ENCODE data around the gene HECW1. TPM values are rescaled to one million over a fixed set of nuclear protein-coding genes. Genes with fewer than 3 reads are reported as not detected.

Gene HECW1
- total and polyA plus RNA-seq, 2 of the 8 experiments (the other 6 are each of a cell fraction or from before 2014, with no cell fraction given): 2.9 to 12.7 TPM

GRCh38 chr7:43085992-43086391, 26.5 kb upstream of the HECW1 start (continued):
- TF ChIP-seq CTBP2 (IDR thresholded peaks at IDR 0.05; ENCODE audit: borderline replicate concordance, insufficient read depth, insufficient read length, low read length): no peak
- TF ChIP-seq SP2 (IDR thresholded peaks at IDR 0.05; ENCODE audit: low read length): no peak
- TF ChIP-seq CHD2 (IDR thresholded peaks at IDR 0.05; ENCODE audit: low read length): no peak
- TF ChIP-seq EZH2 (IDR thresholded peaks at IDR 0.05; ENCODE audit: low read depth, low read length, severe bottlenecking): no peak
- TF ChIP-seq, protein P1, sequence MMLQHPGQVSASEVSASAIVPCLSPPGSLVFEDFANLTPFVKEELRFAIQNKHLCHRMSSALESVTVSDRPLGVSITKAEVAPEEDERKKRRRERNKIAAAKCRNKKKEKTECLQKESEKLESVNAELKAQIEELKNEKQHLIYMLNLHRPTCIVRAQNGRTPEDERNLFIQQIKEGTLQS (IDR thresholded peaks at IDR 0.05; ENCODE audit: insufficient read depth, low read depth, low read length): no peak
- no peak for TF ChIP-seq RFX5 (IDR thresholded peaks at IDR 0.05; ENCODE audit: borderline replicate concordance, low read depth, low read length)

Data from H1 (cell line).